PC-3 (cell line): ENCODE data around the gene TMEM243. TPM values are rescaled to one million over a fixed set of nuclear protein-coding genes. Genes with fewer than 3 reads are reported as not detected.
"Not testable (repeated sequence)": the region's sequence is repeated elsewhere in the genome, so short reads cannot be mapped to it uniquely, and the experiment has no call there.

Experiments used
- ATAC-seq: fragments of 200-7000 bp; cut with Tn5 transposase; 2 replicates; pipeline ENCODE4 v1.9.1; 2020; ENCODE audit warnings: mild to moderate bottlenecking, moderate library complexity
- BruUV-seq: library from RNA; stranded (reverse); fragments of 400-500 nt; replicated peaks from 2 replicates; lab custom pipeline; 2021; lab: Mats Ljungman, UMichigan
- CTCF ChIA-PET: fragments of 300-600 bp; sonication (Branson Sonifier 250); formaldehyde crosslinking; loops from one replicate; lab custom pipeline; 2022; ENCODE audit warnings: antibody characterized with exemption; lab: Charles Lee
- POLR2A ChIA-PET: fragments of 300-600 bp; sonication (Branson Sonifier 250); formaldehyde crosslinking; loops from one replicate; lab custom pipeline; 2022; ENCODE audit warnings: antibody characterized with exemption; ENCODE audit not compliant: unreplicated experiment; lab: Charles Lee
- DNase-seq: peaks from one replicate; pipeline ENCODE4 v3.0.0-alpha.2; 2015
- H2AFZ ChIP-seq: fragments of 300-600 bp; sonication (generic); 2 replicates; pipeline ENCODE4 v1.6.0; 2016; ENCODE audit warnings: antibody characterized with exemption, low read length
- H3F3A ChIP-seq: fragments of 300-600 bp; sonication (generic); one replicate; pipeline ENCODE4 v1.6.0; 2017; ENCODE audit warnings: antibody characterized with exemption, low read length, control low read depth, mild to moderate bottlenecking; ENCODE audit not compliant: unreplicated experiment
- H3K27ac ChIP-seq: fragments of 300-600 bp; sonication (generic); 2 replicates; pipeline ENCODE4 v1.5.1; 2016; ENCODE audit warnings: mild to moderate bottlenecking, low read length
- H3K27me3 ChIP-seq: fragments of 300-600 bp; sonication (generic); 2 replicates; pipeline ENCODE4 v1.6.1; 2016; ENCODE audit warnings: low read length, mixed read lengths
- H3K36me3 ChIP-seq: fragments of 300-600 bp; sonication (generic); 2 replicates; pipeline ENCODE4 v1.6.1; 2016; ENCODE audit warnings: low read depth, mixed run types, low read length, mixed read lengths
- H3K4me1 ChIP-seq: fragments of 300-600 bp; sonication (generic); 2 replicates; pipeline ENCODE4 v1.5.1; 2016; ENCODE audit warnings: low read length; ENCODE audit not compliant: insufficient read depth
- H3K4me2 ChIP-seq: fragments of 300-600 bp; sonication (generic); 2 replicates; pipeline ENCODE4 v1.6.0; 2016; ENCODE audit warnings: low read length
- H3K4me3 ChIP-seq: fragments of 300-600 bp; sonication (generic); 2 replicates; pipeline ENCODE4 v1.5.1; 2016; ENCODE audit warnings: mild to moderate bottlenecking, low read length, mixed read lengths
- H3K79me2 ChIP-seq: fragments of 300-600 bp; sonication (generic); 2 replicates; pipeline ENCODE4 v1.6.1; 2017; ENCODE audit warnings: low read length, mixed read lengths
- H3K9ac ChIP-seq: fragments of 300-600 bp; sonication (generic); 2 replicates; pipeline ENCODE4 v1.6.0; 2016; ENCODE audit warnings: mild to moderate bottlenecking, low read length
- H3K9me2 ChIP-seq: fragments of 300-600 bp; sonication (generic); replicated peaks from 2 replicates; pipeline ENCODE4 v1.6.1; 2016; ENCODE audit warnings: mixed run types, low read length, mixed read lengths
- H3K9me3 ChIP-seq: fragments of 300-600 bp; sonication (generic); 2 replicates; pipeline ENCODE4 v1.6.1; 2016; ENCODE audit warnings: low read length, mixed read lengths
- H4K20me1 ChIP-seq: fragments of 300-600 bp; sonication (generic); 2 replicates; pipeline ENCODE4 v1.6.1; 2016; ENCODE audit warnings: low read length, mixed read lengths
- EZH2 ChIP-seq: fragments of 300-600 bp; sonication (generic); IDR thresholded peaks from one replicate; pipeline ENCODE4 v1.6.1; 2017; ENCODE audit warnings: antibody characterized with exemption, mild to moderate bottlenecking, low read length; ENCODE audit not compliant: unreplicated experiment
- EZH2phosphoT487 ChIP-seq: fragments of 300-600 bp; sonication (generic); IDR thresholded peaks from 2 replicates; pipeline ENCODE4 v1.6.1; 2018; ENCODE audit warnings: mild to moderate bottlenecking, antibody characterized with exemption, low read length, borderline replicate concordance
- intact Hi-C: fragments of 100-400 bp; cut with micrococcal nuclease; formaldehyde crosslinking; loops from 2 replicates; pipeline ENCODE4 v1.9.0; 2023
- total RNA-seq: library from RNA; depleted of rRNA; stranded (reverse); fragments of >200 nt; gene quantifications from 2 replicates; pipeline ENCODE4 v1.2.3, GENCODE V29; 2014
- TF ChIP-seq, protein P1 (sequence below): fragments of 300-600 bp; sonication (generic); conservative IDR thresholded peaks from 2 replicates; pipeline ENCODE4 v1.5.1; 2017; ENCODE audit warnings: antibody characterized with exemption, low read depth, mild to moderate bottlenecking, low read length

TMEM243 gene
- total RNA-seq, 1 experiment from 2014 or later, result 16.6 TPM

DNA sequence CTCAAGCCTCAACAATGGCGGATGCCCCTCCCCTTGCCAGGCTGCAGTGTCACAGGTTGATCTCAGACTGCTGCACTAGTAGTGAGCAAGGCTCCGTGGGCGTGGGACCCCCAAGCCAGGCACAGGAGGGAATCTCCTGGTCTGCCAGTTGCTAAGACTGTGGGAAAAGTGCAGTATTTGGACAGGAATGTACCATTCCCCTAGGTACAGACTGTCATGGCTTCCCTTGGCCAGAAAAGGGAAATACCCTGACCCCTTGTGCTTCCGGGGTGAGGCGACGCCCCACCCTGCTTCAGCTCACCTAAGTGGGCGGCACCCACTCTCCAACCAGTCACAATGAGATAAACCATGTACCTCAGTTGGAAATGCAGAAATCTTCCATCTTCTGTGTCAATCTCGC is 44.0 kb upstream of the TMEM243 start:
- H3K9ac ChIP-seq, result no peak overlapping the region
- no peaks in the 10 kb centered on the region for H3K4me1 ChIP-seq
- H4K20me1 ChIP-seq, result no peaks in the 10 kb centered on the region
- no peak overlapping the region for H3K4me2 ChIP-seq
- H3K4me3 ChIP-seq, result no peak overlapping the region
- no peak overlapping the region for H3K27ac ChIP-seq
- ChIA-PET POLR2A (no interaction called here), CTCF (no interaction called here)
- DNase-seq (no peak), ATAC-seq (no peak)
- peaks cover 19% of the 10 kb centered on the region for H3K27me3 ChIP-seq
- TF ChIP-seq EZH2 (no peak), EZH2phosphoT487 (no peak)
- TF ChIP-seq, protein P1, sequence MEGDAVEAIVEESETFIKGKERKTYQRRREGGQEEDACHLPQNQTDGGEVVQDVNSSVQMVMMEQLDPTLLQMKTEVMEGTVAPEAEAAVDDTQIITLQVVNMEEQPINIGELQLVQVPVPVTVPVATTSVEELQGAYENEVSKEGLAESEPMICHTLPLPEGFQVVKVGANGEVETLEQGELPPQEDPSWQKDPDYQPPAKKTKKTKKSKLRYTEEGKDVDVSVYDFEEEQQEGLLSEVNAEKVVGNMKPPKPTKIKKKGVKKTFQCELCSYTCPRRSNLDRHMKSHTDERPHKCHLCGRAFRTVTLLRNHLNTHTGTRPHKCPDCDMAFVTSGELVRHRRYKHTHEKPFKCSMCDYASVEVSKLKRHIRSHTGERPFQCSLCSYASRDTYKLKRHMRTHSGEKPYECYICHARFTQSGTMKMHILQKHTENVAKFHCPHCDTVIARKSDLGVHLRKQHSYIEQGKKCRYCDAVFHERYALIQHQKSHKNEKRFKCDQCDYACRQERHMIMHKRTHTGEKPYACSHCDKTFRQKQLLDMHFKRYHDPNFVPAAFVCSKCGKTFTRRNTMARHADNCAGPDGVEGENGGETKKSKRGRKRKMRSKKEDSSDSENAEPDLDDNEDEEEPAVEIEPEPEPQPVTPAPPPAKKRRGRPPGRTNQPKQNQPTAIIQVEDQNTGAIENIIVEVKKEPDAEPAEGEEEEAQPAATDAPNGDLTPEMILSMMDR, result no peak
- no peaks in the 10 kb centered on the region for H3K9me3 ChIP-seq
- H3K36me3 ChIP-seq, result no peaks in the 10 kb centered on the region
- intact Hi-C loops, result no loop called here
- H3K9me2 ChIP-seq, result no peaks in the 10 kb centered on the region
- no TSS peak for BruUV-seq
- H2AFZ ChIP-seq, result no peak overlapping the region
- H3F3A ChIP-seq, result no peaks in the 10 kb centered on the region
- no peaks in the 10 kb centered on the region for H3K79me2 ChIP-seq

DNA sequence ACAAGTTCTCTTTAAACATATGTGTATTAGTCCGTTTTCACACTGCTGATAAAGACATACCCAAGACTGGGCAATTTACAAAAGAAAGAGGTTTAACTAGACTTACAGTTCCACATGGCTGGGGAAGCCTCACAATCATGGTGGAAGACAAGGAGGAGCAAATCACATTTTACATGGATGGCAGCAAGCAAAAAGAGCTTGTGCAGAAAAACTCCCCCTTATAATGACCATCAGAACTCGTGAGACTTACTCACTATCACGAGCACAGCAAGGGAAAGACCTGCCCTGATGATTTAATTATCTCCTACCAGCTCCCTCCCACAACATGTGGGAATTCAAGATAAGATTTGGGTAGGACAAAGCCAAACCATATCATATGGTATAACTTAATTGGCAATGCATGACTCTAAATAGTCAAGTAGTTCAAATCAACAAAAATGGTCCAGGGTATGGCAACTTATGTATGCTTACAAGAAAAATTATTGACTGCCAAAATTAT is 34.1 kb upstream of the TMEM243 start:
- no TSS peak for BruUV-seq
- no peak overlapping the region for H3K4me2 ChIP-seq
- no peaks in the 10 kb centered on the region for H3K36me3 ChIP-seq
- ChIA-PET POLR2A (no interaction called here), CTCF (no interaction called here)
- TF ChIP-seq EZH2phosphoT487, result no peak
- TF ChIP-seq, protein P1, result no peak
- no peak for TF ChIP-seq EZH2
- H3K9me3 ChIP-seq, result no peaks in the 10 kb centered on the region
- DNase-seq, result no peak
- ATAC-seq, result no peak
- intact Hi-C loops, result no loop called here
- H3K9me2 ChIP-seq, result no peaks in the 10 kb centered on the region
- H3K4me1 ChIP-seq, result no peaks in the 10 kb centered on the region
- H2AFZ ChIP-seq, result no peak overlapping the region
- peaks cover 24% of the 10 kb centered on the region for H3K27me3 ChIP-seq
- H3K79me2 ChIP-seq, result no peaks in the 10 kb centered on the region
- H3K4me3 ChIP-seq, result no peak overlapping the region
- H3K27ac ChIP-seq, result no peak overlapping the region
- no peaks in the 10 kb centered on the region for H3F3A ChIP-seq
- no peak overlapping the region for H3K9ac ChIP-seq
- H4K20me1 ChIP-seq, result no peaks in the 10 kb centered on the region

DNA sequence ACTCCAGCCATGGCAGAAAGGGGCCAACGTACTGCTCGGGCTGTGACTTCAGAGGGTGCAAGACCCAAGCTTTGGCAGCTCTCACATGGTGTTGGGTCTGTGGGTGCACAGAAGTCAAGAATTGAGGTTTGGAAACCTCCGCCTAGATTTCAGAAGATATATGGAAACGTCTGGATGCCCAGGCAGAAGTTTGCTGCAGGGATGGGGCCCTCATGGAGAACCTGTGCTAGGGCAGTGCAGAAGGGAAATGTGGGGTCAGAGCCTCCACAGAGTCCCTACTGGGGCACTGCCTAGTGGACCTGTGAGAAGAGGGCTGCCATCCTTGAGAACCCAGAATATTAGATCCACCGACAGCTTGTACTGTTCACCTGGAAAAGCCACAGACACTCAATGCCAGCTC is 26.1 kb upstream of the TMEM243 start:
- H3K9me3 ChIP-seq, H3K36me3 ChIP-seq, intact Hi-C loops, H3F3A ChIP-seq, H3K4me3 ChIP-seq, H3K4me2 ChIP-seq, H3K79me2 ChIP-seq, H4K20me1 ChIP-seq, ATAC-seq, DNase-seq, POLR2A ChIA-PET, H2AFZ ChIP-seq, H3K4me1 ChIP-seq, BruUV-seq, H3K9ac ChIP-seq, H3K27ac ChIP-seq, H3K9me2 ChIP-seq, CTCF ChIA-PET: not testable (repeated sequence)
- peaks cover 21% of the 10 kb centered on the region for H3K27me3 ChIP-seq

DNA sequence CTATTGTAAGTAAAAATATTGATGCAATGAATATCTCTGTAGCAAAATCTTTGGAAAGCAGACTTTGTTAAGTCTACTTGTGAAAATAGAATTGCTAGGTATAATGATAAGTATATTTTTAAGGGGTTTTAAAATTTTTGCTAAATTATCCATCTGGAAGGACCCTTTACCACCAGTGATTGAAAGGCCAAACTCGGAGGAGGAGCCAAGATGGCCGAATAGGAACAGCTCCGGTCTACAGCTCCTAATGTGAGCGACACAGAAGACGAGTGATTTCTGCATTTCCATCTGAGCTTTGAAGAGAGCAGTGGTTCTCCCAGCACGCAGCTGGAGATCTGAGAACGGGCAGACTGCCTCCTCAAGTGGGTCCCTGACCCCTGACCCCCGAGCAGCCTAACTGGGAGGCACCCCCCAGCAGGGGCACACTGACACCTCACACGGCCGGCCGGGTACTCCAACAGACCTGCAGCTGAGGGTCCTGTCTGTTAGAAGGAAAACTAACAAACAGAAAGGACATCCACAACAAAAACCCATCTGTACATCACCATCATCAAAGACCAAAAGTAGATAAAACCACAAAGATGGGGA is 19.0 kb upstream of the TMEM243 start:
- H3K27me3 ChIP-seq, H3K27ac ChIP-seq, H3K9me3 ChIP-seq, H3K9me2 ChIP-seq, CTCF ChIA-PET, H2AFZ ChIP-seq, H3K79me2 ChIP-seq, H3K4me3 ChIP-seq, H4K20me1 ChIP-seq, H3K36me3 ChIP-seq, H3K4me2 ChIP-seq, POLR2A ChIA-PET, DNase-seq, H3K9ac ChIP-seq, H3F3A ChIP-seq, ATAC-seq, BruUV-seq: not testable (repeated sequence)
- H3K4me1 ChIP-seq, result peaks cover 12% of the 10 kb centered on the region
- intact Hi-C loops, result loop anchor here (5.0 kb wide), 2 partner anchors 46 to 86 kb away; partner anchors contain the start of gene DMTF1
